H9 (cell line): ENCODE results near the gene KREMEN1. TPM values are rescaled to one million over a fixed set of nuclear protein-coding genes. Genes with fewer than 3 reads are reported as not detected.

ENCODE experiments used
- DNase-seq: peaks from one replicate; pipeline ENCODE4 v3.0.0-alpha.2; 2017
- H2AFZ ChIP-seq: one replicate; pipeline ENCODE4 v1.6.1; 2013; ENCODE audit warnings: mild to moderate bottlenecking, low read length, control low read depth, moderate library complexity
- H2AK5ac ChIP-seq: 2 replicates; pipeline ENCODE4 v1.6.1; 2013; ENCODE audit warnings: low read length, control low read depth, mixed read lengths; ENCODE audit not compliant: insufficient read length
- H2BK120ac ChIP-seq: one replicate; pipeline ENCODE4 v1.6.1; 2013; ENCODE audit warnings: low read depth, mild to moderate bottlenecking, low read length, control low read depth, inconsistent platforms; ENCODE audit not compliant: poor library complexity, severe bottlenecking
- H2BK12ac ChIP-seq: 2 replicates; pipeline ENCODE4 v1.6.1; 2013; ENCODE audit warnings: low read length, control low read depth, mixed read lengths, low read depth; ENCODE audit not compliant: insufficient read length
- H2BK15ac ChIP-seq: 2 replicates; pipeline ENCODE4 v1.6.1; 2013; ENCODE audit warnings: low read depth, low read length, control low read depth
- H2BK20ac ChIP-seq: one replicate; pipeline ENCODE4 v1.6.1; 2013; ENCODE audit warnings: low read depth, mild to moderate bottlenecking, low read length, control low read depth, inconsistent platforms; ENCODE audit not compliant: poor library complexity, severe bottlenecking
- H2BK5ac ChIP-seq: 2 replicates; pipeline ENCODE4 v1.6.1; 2013; ENCODE audit warnings: low read length, control low read depth, mixed read lengths; ENCODE audit not compliant: insufficient read length
- H3K14ac ChIP-seq: 2 replicates; pipeline ENCODE4 v1.6.1; 2013; ENCODE audit warnings: low read length, control low read depth; ENCODE audit not compliant: insufficient read depth
- H3K18ac ChIP-seq: 2 replicates; pipeline ENCODE4 v1.6.1; 2013; ENCODE audit warnings: low read depth, mild to moderate bottlenecking, mixed read lengths, low read length, control low read depth; ENCODE audit not compliant: insufficient read length
- H3K23ac ChIP-seq: 2 replicates; pipeline ENCODE4 v1.6.1; 2013; ENCODE audit warnings: low read length, control low read depth, mixed read lengths, low read depth; ENCODE audit not compliant: insufficient read length
- H3K23me2 ChIP-seq: 2 replicates; pipeline ENCODE4 v1.6.1; 2013; ENCODE audit warnings: low read depth, mild to moderate bottlenecking, mixed read lengths, low read length, control low read depth; ENCODE audit not compliant: insufficient read length, poor library complexity, severe bottlenecking
- H3K27ac ChIP-seq: 2 replicates; pipeline ENCODE4 v1.5.1; 2013; ENCODE audit warnings: low read length, control low read depth, mixed read lengths, low read depth; ENCODE audit not compliant: insufficient read length
- H3K27me3 ChIP-seq: 2 replicates; pipeline ENCODE4 v1.6.1; 2013; ENCODE audit warnings: low read length, control low read depth, inconsistent platforms; ENCODE audit not compliant: insufficient read depth
- H3K4ac ChIP-seq: 2 replicates; pipeline ENCODE4 v1.6.1; 2013; ENCODE audit warnings: low read depth, mild to moderate bottlenecking, control low read depth, inconsistent platforms, low read length, moderate library complexity
- H3K4me1 ChIP-seq: 2 replicates; pipeline ENCODE4 v1.6.1; 2013; ENCODE audit warnings: low read length, control low read depth, inconsistent platforms; ENCODE audit not compliant: insufficient read depth
- H3K4me2 ChIP-seq: 2 replicates; pipeline ENCODE4 v1.6.1; 2013; ENCODE audit warnings: low read length, control low read depth, mixed read lengths; ENCODE audit not compliant: insufficient read length, insufficient read depth
- H3K56ac ChIP-seq: 2 replicates; pipeline ENCODE4 v1.6.1; 2013; ENCODE audit warnings: low read depth, mild to moderate bottlenecking, mixed read lengths, low read length, control low read depth; ENCODE audit not compliant: insufficient read length
- H3K79me1 ChIP-seq: 2 replicates; pipeline ENCODE4 v1.6.1; 2013; ENCODE audit warnings: low read depth, mild to moderate bottlenecking, moderate library complexity, low read length, control low read depth, inconsistent platforms; ENCODE audit not compliant: insufficient read depth, poor library complexity, severe bottlenecking
- H3K79me2 ChIP-seq: 2 replicates; pipeline ENCODE4 v1.6.1; 2013; ENCODE audit warnings: low read length, control low read depth, inconsistent platforms; ENCODE audit not compliant: insufficient read depth
- H3K9ac ChIP-seq: 2 replicates; pipeline ENCODE4 v1.6.1; 2013; ENCODE audit warnings: low read length, control low read depth, mixed read lengths; ENCODE audit not compliant: insufficient read length; ENCODE audit errors: extremely low read depth
- H3K9me3 ChIP-seq: one replicate; pipeline ENCODE4 v1.6.1; 2013; ENCODE audit warnings: low read depth, low read length, inconsistent platforms; ENCODE audit not compliant: control insufficient read depth
- H3T11ph ChIP-seq: one replicate; pipeline ENCODE4 v1.6.1; 2013; ENCODE audit warnings: mild to moderate bottlenecking, low read length, control low read depth, inconsistent platforms
- H4K20me1 ChIP-seq: one replicate; pipeline ENCODE4 v1.6.1; 2013; ENCODE audit not compliant: control insufficient read depth, insufficient read length, insufficient read depth
- H4K5ac ChIP-seq: 2 replicates; pipeline ENCODE4 v1.6.1; 2013; ENCODE audit warnings: low read depth, mild to moderate bottlenecking, mixed read lengths, low read length, control low read depth; ENCODE audit not compliant: insufficient read length
- H4K8ac ChIP-seq: replicated peaks from 2 replicates; pipeline ENCODE4 v1.6.1; 2013; ENCODE audit warnings: low read length, control low read depth, mixed read lengths, low read depth; ENCODE audit not compliant: insufficient read length
- H4K91ac ChIP-seq: 2 replicates; pipeline ENCODE4 v1.6.1; 2013; ENCODE audit warnings: low read depth, mild to moderate bottlenecking, moderate library complexity, mixed read lengths, low read length, control low read depth; ENCODE audit not compliant: insufficient read length
- H3K27ac Mint-ChIP-seq, 3 experiments: 2 replicates in 2 of 3; 3 replicates in 1 of 3; pipeline ENCODE4 v1.8.0; 2020 to 2021; ENCODE audit warnings: mixed read lengths in 3 of 3, mild to moderate bottlenecking in 1 of 3, moderate library complexity in 1 of 3
- H3K27me3 Mint-ChIP-seq: 2 replicates; pipeline ENCODE4 v1.8.0; 2021; ENCODE audit warnings: low read depth, mild to moderate bottlenecking, moderate library complexity, mixed read lengths
- H3K36me3 Mint-ChIP-seq, 3 experiments: 2 replicates in 2 of 3; 3 replicates in 1 of 3; pipeline ENCODE4 v1.8.0; 2020 to 2021; ENCODE audit warnings: low read depth in 3 of 3, mixed read lengths in 3 of 3; ENCODE audit not compliant: insufficient read depth in 1 of 3
- H3K4me1 Mint-ChIP-seq, 2 experiments: 2 replicates each; pipeline ENCODE4 v1.8.0; 2020; ENCODE audit warnings: mixed read lengths in 2 of 2
- H3K4me3 Mint-ChIP-seq, 2 experiments: 2 replicates in 1 of 2; 3 replicates in 1 of 2; pipeline ENCODE4 v1.8.0; 2020 to 2021; ENCODE audit warnings: mild to moderate bottlenecking in 2 of 2, mixed read lengths in 2 of 2, moderate library complexity in 1 of 2
- H3K9me3 Mint-ChIP-seq, 2 experiments: 2 replicates in 1 of 2; 3 replicates in 1 of 2; pipeline ENCODE4 v1.8.0; 2020; ENCODE audit warnings: mild to moderate bottlenecking in 2 of 2, mixed read lengths in 2 of 2, moderate library complexity in 1 of 2
- WGBS: extraction: QIAGEN DNeasy Blood & Tissue Kit; methylation state at CpG from one replicate; pipeline ENCODE4 v1.1.7; 2013; ENCODE audit warnings: missing lambda C conversion rate, low lambda C conversion rate, mixed read lengths; ENCODE audit not compliant: insufficient read length; ENCODE audit errors: extremely low coverage; 5-methylcytosine and 5-hydroxymethylcytosine counted together
- total RNA-seq: library from RNA; stranded (reverse); gene quantifications from 2 replicates; pipeline ENCODE4 v1.2.1, GENCODE V29; 2021
- TF ChIP-seq, protein P1 (sequence below): fragments of 200-600 bp; sonication (generic); conservative IDR thresholded peaks from 3 replicates; pipeline ENCODE4 v1.8.0; 2021; ENCODE audit warnings: antibody characterized with exemption, mild to moderate bottlenecking

KREMEN1 gene
- total RNA-seq, 1 experiment from 2014 or later: 2.4 TPM

DNA sequence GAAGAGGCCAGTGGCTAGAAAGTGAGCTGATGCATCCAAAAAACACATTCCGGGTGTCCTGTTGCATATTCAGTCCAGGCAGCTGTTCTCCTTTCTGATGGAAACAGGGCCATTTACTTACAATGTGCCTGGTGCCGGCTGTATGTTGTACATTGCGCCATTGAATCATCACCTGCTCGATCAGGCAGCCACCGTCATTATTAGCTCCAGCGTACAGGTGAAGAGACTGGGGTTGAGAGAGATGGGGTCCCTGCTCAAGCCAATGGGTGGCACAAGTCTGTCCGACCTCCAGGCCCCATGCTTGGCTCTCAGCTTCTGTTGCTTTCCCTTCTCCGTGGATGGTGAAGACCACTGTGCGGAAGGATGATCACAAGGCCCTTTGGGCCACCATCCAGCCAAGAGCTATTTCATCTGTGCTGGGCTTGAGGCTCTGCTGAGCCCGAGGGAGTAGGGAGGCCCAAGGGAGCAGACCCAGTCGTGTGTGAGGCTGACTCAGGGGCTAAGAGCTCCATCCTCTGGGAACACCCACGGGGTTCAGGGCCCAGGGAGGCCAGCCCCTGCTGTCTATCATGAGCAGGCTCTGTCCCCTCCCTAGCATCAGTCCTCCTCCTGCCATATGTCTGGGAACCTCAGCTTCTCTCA is 112.1 kb downstream of the KREMEN1 start:
- no peak for DNase-seq
- H3K27ac Mint-ChIP-seq: no peak overlapping the region
- Histone ChIP-seq H4K20me1 (no peaks in the 10 kb centered on the region), H3K9ac (no peak overlapping the region), H4K91ac (no peak overlapping the region), H3T11ph (no peak overlapping the region), H3K4ac (no peak overlapping the region), H2AFZ (no peak overlapping the region), H3K27me3 (no peaks in the 10 kb centered on the region), H3K4me1 (no peaks in the 10 kb centered on the region), H2BK12ac (no peak overlapping the region), H3K79me2 (no peaks in the 10 kb centered on the region), H3K9me3 (no peaks in the 10 kb centered on the region), H3K14ac (no peak overlapping the region), H2BK5ac (no peak overlapping the region), H3K18ac (no peak overlapping the region), H2AK5ac (no peak overlapping the region), H2BK20ac (no peak overlapping the region), H3K4me2 (no peak overlapping the region), H3K79me1 (no peaks in the 10 kb centered on the region), H3K23ac (no peak overlapping the region), H3K56ac (no peak overlapping the region), H2BK120ac (no peak overlapping the region), H3K23me2 (no peaks in the 10 kb centered on the region), H4K8ac (no peak overlapping the region), H4K5ac (no peak overlapping the region), H2BK15ac (no peak overlapping the region), H3K27ac (no peak overlapping the region)
- H3K27me3 Mint-ChIP-seq: no peaks in the 10 kb centered on the region; the same call in 1 of the 2 replicates
- no peak overlapping the region for H3K4me3 Mint-ChIP-seq
- WGBS: no CpG with 5 or more reads among the region's 12 CpGs
- H3K4me1 Mint-ChIP-seq: peaks cover 11 to 15% of the 10 kb centered on the region in 2 experiments
- H3K9me3 Mint-ChIP-seq: no peaks in the 10 kb centered on the region
- TF ChIP-seq, protein P1, sequence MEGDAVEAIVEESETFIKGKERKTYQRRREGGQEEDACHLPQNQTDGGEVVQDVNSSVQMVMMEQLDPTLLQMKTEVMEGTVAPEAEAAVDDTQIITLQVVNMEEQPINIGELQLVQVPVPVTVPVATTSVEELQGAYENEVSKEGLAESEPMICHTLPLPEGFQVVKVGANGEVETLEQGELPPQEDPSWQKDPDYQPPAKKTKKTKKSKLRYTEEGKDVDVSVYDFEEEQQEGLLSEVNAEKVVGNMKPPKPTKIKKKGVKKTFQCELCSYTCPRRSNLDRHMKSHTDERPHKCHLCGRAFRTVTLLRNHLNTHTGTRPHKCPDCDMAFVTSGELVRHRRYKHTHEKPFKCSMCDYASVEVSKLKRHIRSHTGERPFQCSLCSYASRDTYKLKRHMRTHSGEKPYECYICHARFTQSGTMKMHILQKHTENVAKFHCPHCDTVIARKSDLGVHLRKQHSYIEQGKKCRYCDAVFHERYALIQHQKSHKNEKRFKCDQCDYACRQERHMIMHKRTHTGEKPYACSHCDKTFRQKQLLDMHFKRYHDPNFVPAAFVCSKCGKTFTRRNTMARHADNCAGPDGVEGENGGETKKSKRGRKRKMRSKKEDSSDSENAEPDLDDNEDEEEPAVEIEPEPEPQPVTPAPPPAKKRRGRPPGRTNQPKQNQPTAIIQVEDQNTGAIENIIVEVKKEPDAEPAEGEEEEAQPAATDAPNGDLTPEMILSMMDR: no peak
- no peaks in the 10 kb centered on the region; a peak in 1 of 7 replicates for H3K36me3 Mint-ChIP-seq
